ENCODE results near the gene KCNIP1. TPM values are rescaled to one million over a fixed set of nuclear protein-coding genes. Genes with fewer than 3 reads are reported as not detected.

KCNIP1 gene
- total and polyA plus RNA-seq, 2 of the 8 experiments (the other 6 are each of a cell fraction or from before 2014, with no cell fraction given) = 0.52 to 0.83 TPM

DNA sequence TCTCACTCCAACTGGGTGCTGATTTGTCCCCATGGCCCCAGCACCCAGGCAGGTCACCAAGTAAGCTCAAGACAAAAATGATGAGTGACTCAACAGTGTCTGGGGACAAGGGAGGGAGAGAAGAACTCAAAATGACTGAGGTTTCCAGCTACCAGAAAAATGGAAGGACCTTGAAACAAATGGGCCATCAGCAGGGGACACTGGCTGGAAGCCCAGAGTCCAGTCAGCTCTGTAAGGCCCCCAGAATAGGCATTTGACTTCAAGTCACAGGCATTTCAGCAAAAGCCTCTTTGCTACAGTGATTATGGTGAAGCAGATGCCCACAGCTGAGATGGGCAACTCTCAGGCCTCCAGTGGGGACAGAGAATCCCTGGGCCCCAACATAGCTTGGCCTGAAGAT, 140.7 kb downstream of the KCNIP1 start:
- FAIRE-seq = no peak

More for the DNA sequence above, 140.7 kb downstream of the KCNIP1 start:
- Histone ChIP-seq H2BK12ac (ENCODE audit: low read depth, low read length) (no peak overlapping the region), H3K14ac (ENCODE audit: insufficient read length) (no peak overlapping the region), H3K23me2 (ENCODE audit: low read depth, low read length) (no peaks in the 10 kb centered on the region), H3K79me1 (ENCODE audit: low read depth, low read length) (no peaks in the 10 kb centered on the region), H3K79me2 (ENCODE audit: control insufficient read depth in 1 of 2, insufficient read depth in 2 of 2, low read length in 2 of 2) (no peaks in the 10 kb centered on the region), H3K27me3 (replicated peaks in 1 of 4; ENCODE audit: control insufficient read depth in 3 of 4, extremely low read depth in 1 of 4, insufficient read depth in 3 of 4, low read length in 3 of 4) (no peaks in the 10 kb centered on the region), H4K91ac (replicated peaks; ENCODE audit: insufficient read length, low read length) (no peak overlapping the region), H3K27ac (ENCODE audit: low read depth, low read length) (no peak overlapping the region), H3K4me1 (replicated peaks in 1 of 4; ENCODE audit: control insufficient read depth in 3 of 4, insufficient read depth in 4 of 4, low read length in 3 of 4) (peaks cover under 1 to 6% (median 3%) of the 10 kb centered on the region in 4 experiments; a peak in 5 of 7 replicates), H2BK20ac (ENCODE audit: low read length) (no peak overlapping the region), H2BK5ac (ENCODE audit: low read depth, low read length) (no peak overlapping the region), H4K5ac (ENCODE audit: insufficient read length, low read depth, low read length) (no peak overlapping the region), H3K23ac (ENCODE audit: insufficient read length) (no peak overlapping the region), H3K4ac (replicated peaks; ENCODE audit: insufficient read length, low read depth, low read length) (no peak overlapping the region), H3K4me2 (ENCODE audit: insufficient read depth in 1 of 2, low read depth in 2 of 2, low read length in 2 of 2) (no peak overlapping the region), H3K9me3 (ENCODE audit: insufficient read depth in 2 of 2, low read depth in 1 of 2, low read length in 1 of 2) (no peaks in the 10 kb centered on the region), H3K36me3 (ENCODE audit: control insufficient read depth in 2 of 4, insufficient read depth in 4 of 4, low read length in 3 of 4) (no peaks in the 10 kb centered on the region), H3K56ac (replicated peaks; ENCODE audit: insufficient read length, low read depth, low read length) (no peak overlapping the region), H2BK120ac (replicated peaks; ENCODE audit: low read depth, low read length) (no peak overlapping the region), H2AFZ (ENCODE audit: low read length) (no peak overlapping the region), H4K8ac (ENCODE audit: extremely low read depth, insufficient read depth, low read length) (no peak overlapping the region), H4K20me1 (replicated peaks in 1 of 2; ENCODE audit: control insufficient read depth in 1 of 2, insufficient read depth in 2 of 2, low read length in 2 of 2) (no peaks in the 10 kb centered on the region), H3K18ac (ENCODE audit: extremely low read depth, low read length) (no peak overlapping the region), H3K4me3 (ENCODE audit: extremely low read depth in 1 of 4, insufficient read depth in 2 of 4, low read depth in 3 of 4, low read length in 4 of 4) (no peak overlapping the region), H2BK15ac (ENCODE audit: low read length) (no peak overlapping the region), H2AK5ac (ENCODE audit: low read depth, low read length) (no peak overlapping the region), H3K9ac (replicated peaks in 1 of 4; ENCODE audit: extremely low read depth in 1 of 4, low read depth in 3 of 4, low read length in 3 of 4) (no peak overlapping the region)
- ChIA-PET POLR2A (ENCODE audit: partially characterized antibody) (no interaction called here), CTCF (ENCODE audit: partially characterized antibody) (interaction anchor here (1.2 to 3.2 kb wide), 7 partner anchors 11 to 144 kb away, joined by 3 to 22 read pairs (median 3); no protein-coding TSS in a partner anchor)
- no peak for DNase-seq (ENCODE audit: low read depth in 1 of 2, low spot score in 2 of 2)
- TF ChIP-seq, protein P1, sequence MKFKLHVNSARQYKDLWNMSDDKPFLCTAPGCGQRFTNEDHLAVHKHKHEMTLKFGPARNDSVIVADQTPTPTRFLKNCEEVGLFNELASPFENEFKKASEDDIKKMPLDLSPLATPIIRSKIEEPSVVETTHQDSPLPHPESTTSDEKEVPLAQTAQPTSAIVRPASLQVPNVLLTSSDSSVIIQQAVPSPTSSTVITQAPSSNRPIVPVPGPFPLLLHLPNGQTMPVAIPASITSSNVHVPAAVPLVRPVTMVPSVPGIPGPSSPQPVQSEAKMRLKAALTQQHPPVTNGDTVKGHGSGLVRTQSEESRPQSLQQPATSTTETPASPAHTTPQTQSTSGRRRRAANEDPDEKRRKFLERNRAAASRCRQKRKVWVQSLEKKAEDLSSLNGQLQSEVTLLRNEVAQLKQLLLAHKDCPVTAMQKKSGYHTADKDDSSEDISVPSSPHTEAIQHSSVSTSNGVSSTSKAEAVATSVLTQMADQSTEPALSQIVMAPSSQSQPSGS (IDR thresholded peaks at IDR 0.05; ENCODE audit: low read length) = no peak
- no peak for TF ChIP-seq RXRA (IDR thresholded peaks at IDR 0.05; ENCODE audit: insufficient read depth, low read depth, low read length)
- no peak for TF ChIP-seq CREB1 (IDR thresholded peaks at IDR 0.05)
- TF ChIP-seq CHD1 (IDR thresholded peaks at IDR 0.05; ENCODE audit: low read depth, low read length) = no peak
- TF ChIP-seq E2F6 (IDR thresholded peaks at IDR 0.05) = no peak
- no peak for TF ChIP-seq POU5F1 (IDR thresholded peaks at IDR 0.05; ENCODE audit: low read depth, low read length)
- no peak for TF ChIP-seq JUND (IDR thresholded peaks at IDR 0.05; ENCODE audit: low read length)
- TF ChIP-seq YY1 (IDR thresholded peaks at IDR 0.05; ENCODE audit: low read depth, low read length) = no peak
- TF ChIP-seq TEAD4 (IDR thresholded peaks at IDR 0.05; ENCODE audit: low read depth, low read length) = no peak
- no peak for TF ChIP-seq CEBPB (IDR thresholded peaks at IDR 0.05; ENCODE audit: low read depth, low read length)
- TF ChIP-seq CHD2 (IDR thresholded peaks at IDR 0.05; ENCODE audit: low read length) = no peak

All from H1 (cell line).